ENCODE results near the gene AGAP1.

AGAP1 gene

GRCh38 chr2:235616885-235617284 is 123.0 kb downstream of the AGAP1 start:
- TF ChIP-seq CTCF (IDR thresholded peaks at IDR 0.05; ENCODE audit: low read depth, low read length, missing control alignments): no peak
- no peak for DNase-seq (ENCODE audit: low read depth)
- no peak overlapping the region for H3K4me3 ChIP-seq (ENCODE audit: low read depth, low read length)

- TF ChIP-seq CTCF (IDR thresholded peaks at IDR 0.05; ENCODE audit: low read depth, low read length, missing control alignments): no peak
- H3K4me3 ChIP-seq (ENCODE audit: low read depth, low read length): no peak overlapping the region
- no peak for DNase-seq (ENCODE audit: low read depth)
These were observed 124.2 kb downstream of the AGAP1 start for GRCh38 chr2:235618039-235618438.

DNA sequence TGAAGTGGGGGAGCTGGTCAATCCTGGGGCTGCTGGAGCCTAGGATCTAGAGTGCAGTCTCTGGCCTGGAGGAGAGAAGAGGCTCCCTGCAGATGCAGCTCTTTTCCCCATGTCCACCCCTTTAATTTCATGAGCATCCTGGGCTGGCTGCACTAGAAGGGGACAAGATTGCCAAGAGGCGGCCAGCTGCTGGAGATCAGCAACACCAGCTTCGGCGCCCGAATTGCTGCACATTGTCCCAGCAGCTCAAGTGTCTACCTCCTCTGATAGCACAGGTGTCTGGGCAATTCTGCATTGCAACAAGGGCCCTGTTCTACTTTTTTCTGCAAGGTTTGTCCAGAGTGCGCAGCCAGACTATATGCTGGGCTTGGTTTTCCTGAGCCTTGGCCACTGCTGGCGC is 125.7 kb downstream of the AGAP1 start:
- no peak for TF ChIP-seq CTCF (IDR thresholded peaks at IDR 0.05; ENCODE audit: low read depth, low read length, missing control alignments)
- no peak overlapping the region for H3K4me3 ChIP-seq (ENCODE audit: low read depth, low read length)

GRCh38 chr2:235621736-235622135 is 127.9 kb downstream of the AGAP1 start:
- no peak for DNase-seq (ENCODE audit: low read depth)
- H3K4me3 ChIP-seq (ENCODE audit: low read depth, low read length): no peak overlapping the region
- no peak for TF ChIP-seq CTCF (IDR thresholded peaks at IDR 0.05; ENCODE audit: low read depth, low read length, missing control alignments)

More for the DNA sequence above, 125.7 kb downstream of the AGAP1 start:
- DNase-seq (ENCODE audit: low read depth): no peak

DNA sequence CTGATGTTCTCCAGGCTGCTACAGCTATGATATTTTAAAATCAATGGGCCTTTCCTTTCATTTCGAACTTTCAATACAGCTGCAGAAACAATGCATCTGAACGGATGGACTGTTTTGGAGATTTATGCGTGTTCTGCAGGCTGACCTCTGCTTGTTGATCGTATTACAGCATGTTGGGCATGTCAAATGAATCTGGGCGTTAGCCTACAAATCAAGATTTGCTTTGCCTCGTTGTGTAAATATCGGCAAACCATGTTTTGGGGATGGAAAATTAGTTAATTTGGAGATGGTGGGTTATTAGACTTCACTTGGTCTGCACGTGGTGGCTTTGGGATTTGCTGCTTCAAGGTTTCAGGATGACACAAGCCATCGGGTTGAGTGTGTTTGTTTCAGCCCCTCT is 129.3 kb downstream of the AGAP1 start:
- no peak overlapping the region for H3K4me3 ChIP-seq (ENCODE audit: low read depth, low read length)
- TF ChIP-seq CTCF (IDR thresholded peaks at IDR 0.05; ENCODE audit: low read depth, low read length, missing control alignments): no peak
- no peak for DNase-seq (ENCODE audit: low read depth)

DNA sequence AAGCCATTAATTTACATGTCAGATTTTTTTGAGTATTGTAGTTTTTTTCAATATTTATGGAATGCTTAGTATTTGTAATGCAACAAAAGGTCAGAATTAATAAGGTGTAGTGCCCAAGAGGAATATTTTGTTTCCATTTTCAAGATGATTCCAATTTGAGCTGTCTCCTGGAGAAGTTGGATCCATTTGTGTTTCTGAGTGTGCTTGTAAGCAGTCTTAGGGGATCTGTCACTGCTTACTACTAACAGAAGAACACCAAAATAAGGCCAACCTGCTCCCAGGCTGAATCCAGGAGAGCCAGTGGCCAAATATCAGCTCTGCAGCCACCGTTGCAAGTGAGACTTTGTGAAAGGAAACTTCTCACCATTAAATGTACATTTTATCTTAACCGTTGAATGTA is 129.9 kb downstream of the AGAP1 start:
- DNase-seq (ENCODE audit: low read depth): no peak
- no peak overlapping the region for H3K4me3 ChIP-seq (ENCODE audit: low read depth, low read length)
- no peak for TF ChIP-seq CTCF (IDR thresholded peaks at IDR 0.05; ENCODE audit: low read depth, low read length, missing control alignments)

DNA sequence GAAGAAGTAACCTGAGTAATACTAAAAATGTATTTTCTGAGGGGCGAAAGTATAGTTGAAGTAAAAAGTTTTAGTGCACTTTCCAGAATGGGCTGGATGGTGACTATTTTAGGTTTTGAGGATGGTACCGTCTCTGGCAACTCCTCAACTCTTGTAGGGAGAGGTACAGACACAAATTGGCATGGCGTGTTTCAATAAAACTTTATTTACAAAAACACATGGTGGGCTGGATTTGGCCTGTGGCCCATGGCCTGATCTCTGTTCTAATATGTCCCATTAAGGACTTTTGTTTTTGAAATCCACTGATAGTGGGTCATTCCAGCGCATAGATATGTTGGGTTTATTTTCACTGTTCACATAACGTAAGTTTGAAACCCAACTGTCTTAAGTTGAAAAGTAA is 132.8 kb downstream of the AGAP1 start:
- DNase-seq (ENCODE audit: low read depth): no peak
- no peak overlapping the region for H3K4me3 ChIP-seq (ENCODE audit: low read depth, low read length)
- TF ChIP-seq CTCF (IDR thresholded peaks at IDR 0.05; ENCODE audit: low read depth, low read length, missing control alignments): no peak

All from GM12864 (cell line).